Neural progenitor cell (in vitro differentiated cells): ENCODE data around the gene B4GALT4. TPM values are rescaled to one million over a fixed set of nuclear protein-coding genes. Genes with fewer than 3 reads are reported as not detected.
A peak's percentile ranks its signal among the peaks of the same experiment; 100 is the strongest.

Experiments used
- DNase-seq: peaks from one replicate; pipeline ENCODE4 v3.0.0-alpha.2; 2016; ENCODE audit warnings: low spot score
- H2AFZ ChIP-seq: fragments of 200-600 bp; sonication (generic); replicated peaks from 2 replicates; pipeline ENCODE4 v1.6.1; 2016; ENCODE audit warnings: antibody characterized with exemption
- H3F3A ChIP-seq: fragments of 200-600 bp; sonication (generic); 2 replicates; pipeline ENCODE4 v1.6.1; 2016; ENCODE audit warnings: antibody characterized with exemption, low read depth
- H3K27ac ChIP-seq: fragments of 200-600 bp; sonication (generic); 2 replicates; pipeline ENCODE4 v1.5.1; 2016; ENCODE audit warnings: mild to moderate bottlenecking
- H3K27me3 ChIP-seq: fragments of 200-600 bp; sonication (generic); 2 replicates; pipeline ENCODE4 v1.6.1; 2016; ENCODE audit warnings: mild to moderate bottlenecking, moderate library complexity
- H3K36me3 ChIP-seq: fragments of 200-600 bp; sonication (generic); 2 replicates; pipeline ENCODE4 v1.5.1; 2016
- H3K4me1 ChIP-seq: fragments of 200-600 bp; sonication (generic); 2 replicates; pipeline ENCODE4 v1.6.1; 2016; ENCODE audit warnings: mixed run types
- H3K4me2 ChIP-seq: fragments of 200-600 bp; sonication (generic); 2 replicates; pipeline ENCODE4 v1.6.1; 2016
- H3K4me3 ChIP-seq: fragments of 200-600 bp; sonication (generic); 2 replicates; pipeline ENCODE4 v1.5.1; 2016
- H3K79me2 ChIP-seq: fragments of 200-600 bp; sonication (generic); 2 replicates; pipeline ENCODE4 v1.6.1; 2016; ENCODE audit warnings: low read depth
- H3K9ac ChIP-seq: fragments of 200-600 bp; sonication (generic); 2 replicates; pipeline ENCODE4 v1.6.1; 2016
- H3K9me3 ChIP-seq: fragments of 200-600 bp; sonication (generic); 2 replicates; pipeline ENCODE4 v1.5.1; 2016; ENCODE audit warnings: low read depth
- H4K20me1 ChIP-seq: fragments of 200-600 bp; sonication (generic); 2 replicates; pipeline ENCODE4 v1.6.1; 2016; ENCODE audit warnings: low read depth
- H3K27ac Mint-ChIP-seq: 3 replicates; pipeline ENCODE4 v1.8.0; 2021; ENCODE audit warnings: mixed read lengths
- H3K27me3 Mint-ChIP-seq: 2 replicates; pipeline ENCODE4 v1.8.0; 2022; ENCODE audit warnings: low read depth, mild to moderate bottlenecking, inconsistent platforms, moderate library complexity, mixed read lengths; ENCODE audit not compliant: insufficient read depth
- H3K36me3 Mint-ChIP-seq: 3 replicates; pipeline ENCODE4 v1.8.0; 2021; ENCODE audit warnings: mixed read lengths
- H3K4me1 Mint-ChIP-seq: 3 replicates; pipeline ENCODE4 v1.8.0; 2021; ENCODE audit warnings: mixed read lengths
- H3K4me3 Mint-ChIP-seq: 3 replicates; pipeline ENCODE4 v1.8.0; 2021; ENCODE audit warnings: mild to moderate bottlenecking, moderate library complexity, mixed read lengths
- H3K9me3 Mint-ChIP-seq: 3 replicates; pipeline ENCODE4 v1.8.0; 2020; ENCODE audit warnings: mixed read lengths
- CTCF ChIP-seq: fragments of 200-600 bp; sonication (generic); IDR thresholded peaks from 2 replicates; pipeline ENCODE4 v1.5.1; 2017; ENCODE audit warnings: antibody characterized with exemption, mild to moderate bottlenecking
- EZH2 ChIP-seq: fragments of 200-600 bp; sonication (generic); IDR thresholded peaks from 2 replicates; pipeline ENCODE4 v1.6.1; 2017; ENCODE audit warnings: antibody characterized with exemption, mild to moderate bottlenecking, moderate library complexity
- EZH2phosphoT487 ChIP-seq: fragments of 200-600 bp; sonication (generic); IDR thresholded peaks from 2 replicates; pipeline ENCODE4 v1.6.1; 2017; ENCODE audit warnings: antibody characterized with exemption
- total RNA-seq: library from RNA; depleted of rRNA; stranded (reverse); fragments of >200 nt; gene quantifications from 2 replicates; pipeline ENCODE4 v1.2.3, GENCODE V29; 2015; ENCODE audit warnings: low replicate concordance

B4GALT4 gene
- total RNA-seq, 1 donor from 2014 or later, result 47.0 TPM

GRCh38 chr3:119257654-119258410 lies 17.2 kb upstream of the B4GALT4 start:
- peak overlapping the region; percentile 73 for H2AFZ ChIP-seq
- no peak for DNase-seq
- no peak overlapping the region for H3K4me2 ChIP-seq
- Mint-ChIP-seq H3K4me1 (no peaks in the 10 kb centered on the region), H3K36me3 (no peaks in the 10 kb centered on the region), H3K9me3 (no peaks in the 10 kb centered on the region), H3K27ac (peak overlapping the region; percentile 20), H3K27me3 (peaks cover 5% of the 10 kb centered on the region), H3K4me3 (no peak overlapping the region)
- H3K9ac ChIP-seq, result no peak overlapping the region
- H3F3A ChIP-seq, result no peaks in the 10 kb centered on the region
- H3K4me1 ChIP-seq, result no peaks in the 10 kb centered on the region
- no peaks in the 10 kb centered on the region for H3K36me3 ChIP-seq
- H3K4me3 ChIP-seq, result no peak overlapping the region
- H3K27me3 ChIP-seq, result no peaks in the 10 kb centered on the region
- H3K79me2 ChIP-seq, result no peaks in the 10 kb centered on the region
- no peaks in the 10 kb centered on the region for H4K20me1 ChIP-seq
- no peak for TF ChIP-seq EZH2
- TF ChIP-seq CTCF, result no peak
- TF ChIP-seq EZH2phosphoT487, result no peak
- no peak overlapping the region for H3K27ac ChIP-seq
- H3K9me3 ChIP-seq, result no peaks in the 10 kb centered on the region

- no peak overlapping the region for H3K4me2 ChIP-seq
- no peak overlapping the region for H3K4me3 Mint-ChIP-seq
- peaks cover 5% of the 10 kb centered on the region for H3K27me3 Mint-ChIP-seq
- H3K36me3 ChIP-seq, result no peaks in the 10 kb centered on the region
- H4K20me1 ChIP-seq, result no peaks in the 10 kb centered on the region
- no peak overlapping the region for H3K27ac Mint-ChIP-seq
- no peaks in the 10 kb centered on the region for H3K27me3 ChIP-seq
- no peaks in the 10 kb centered on the region for H3K4me1 ChIP-seq
- no peaks in the 10 kb centered on the region for H3K9me3 ChIP-seq
- DNase-seq, result no peak
- no peaks in the 10 kb centered on the region for H3K79me2 ChIP-seq
- peak overlapping the region; percentile 73 for H2AFZ ChIP-seq
- H3K9me3 Mint-ChIP-seq, result no peaks in the 10 kb centered on the region
- H3K27ac ChIP-seq, result no peak overlapping the region
- no peak overlapping the region for H3K9ac ChIP-seq
- TF ChIP-seq EZH2 (no peak), CTCF (no peak)
- H3K36me3 Mint-ChIP-seq, result no peaks in the 10 kb centered on the region
- no peaks in the 10 kb centered on the region for H3F3A ChIP-seq
- no peaks in the 10 kb centered on the region for H3K4me1 Mint-ChIP-seq
- no peak overlapping the region for H3K4me3 ChIP-seq
Measured at GRCh38 chr3:119257111-119257510, 16.4 kb upstream of the B4GALT4 start.

- no peaks in the 10 kb centered on the region for H3K36me3 Mint-ChIP-seq
- H3K27ac ChIP-seq, result no peak overlapping the region
- no peak overlapping the region for H3K4me2 ChIP-seq
- TF ChIP-seq CTCF (no peak), EZH2phosphoT487 (no peak), EZH2 (no peak)
- H2AFZ ChIP-seq, result no peak overlapping the region
- H3K36me3 ChIP-seq, result no peaks in the 10 kb centered on the region
- no peaks in the 10 kb centered on the region for H3K4me1 ChIP-seq
- no peaks in the 10 kb centered on the region for H3K79me2 ChIP-seq
- peaks cover 5% of the 10 kb centered on the region for H3K27me3 Mint-ChIP-seq
- no peaks in the 10 kb centered on the region for H3F3A ChIP-seq
- H3K4me3 Mint-ChIP-seq, result no peak overlapping the region
- H3K4me3 ChIP-seq, result no peak overlapping the region
- H3K9me3 ChIP-seq, result no peaks in the 10 kb centered on the region
- no peaks in the 10 kb centered on the region for H4K20me1 ChIP-seq
- H3K4me1 Mint-ChIP-seq, result no peaks in the 10 kb centered on the region
- H3K27ac Mint-ChIP-seq, result no peak overlapping the region
- H3K27me3 ChIP-seq, result no peaks in the 10 kb centered on the region
- no peak for DNase-seq
- H3K9ac ChIP-seq, result no peak overlapping the region
- H3K9me3 Mint-ChIP-seq, result no peaks in the 10 kb centered on the region
Measured at GRCh38 chr3:119255214-119255613, 14.5 kb upstream of the B4GALT4 start.
